ENCODE results near the gene RPA1. TPM values are rescaled to one million over a fixed set of nuclear protein-coding genes. Genes with fewer than 3 reads are reported as not detected.

RPA1 gene
- total RNA-seq, 1 donor from 2014 or later: 54.0 TPM

DNA sequence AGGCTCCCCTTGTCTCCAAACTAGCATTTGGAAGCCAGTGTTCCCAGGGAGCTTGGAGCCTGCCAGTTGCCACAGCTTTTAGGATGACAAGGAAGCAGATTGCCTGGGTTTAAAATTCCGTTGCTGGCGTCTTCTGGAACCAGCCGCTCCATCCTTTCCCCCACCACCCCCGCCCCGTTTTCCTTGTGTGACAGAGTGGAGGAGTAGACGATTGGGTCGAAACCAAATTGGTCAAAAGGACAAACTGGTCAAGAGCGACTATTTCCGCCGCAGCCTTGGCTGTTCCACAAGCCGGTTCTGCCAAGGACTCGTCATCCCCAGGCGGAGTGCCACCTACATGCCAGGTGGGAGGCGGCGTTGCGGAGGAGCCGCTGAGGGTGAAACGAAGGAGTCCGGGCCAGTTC is 91.1 kb downstream of the RPA1 start:
- ATAC-seq (ENCODE audit: poor library complexity) (peak; percentile 71), DNase-seq (peak; percentile 72)
- intact Hi-C loops (cut with DNase I): no loop called here

DNA sequence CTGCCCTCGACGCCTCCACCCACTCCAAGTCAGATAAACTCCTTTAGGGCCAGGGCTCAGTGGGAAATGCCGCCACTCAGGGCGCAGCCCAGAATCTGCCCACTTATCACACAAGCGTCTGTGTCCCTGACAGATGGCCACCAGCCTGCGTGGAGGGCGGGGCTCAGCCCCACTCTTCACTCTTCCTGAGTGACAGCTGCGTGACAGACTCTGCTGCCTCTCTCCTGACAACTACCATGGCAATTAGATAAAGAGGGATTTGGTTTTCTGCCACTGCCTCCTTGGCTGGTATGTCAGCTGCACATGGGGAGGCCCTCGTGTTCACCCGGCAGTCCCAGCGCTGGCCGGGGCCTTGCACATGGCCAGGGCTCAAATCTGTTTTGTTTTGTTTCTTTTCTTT is 99.2 kb downstream of the RPA1 start:
- intact Hi-C loops (cut with DNase I): no loop called here
- ATAC-seq (ENCODE audit: poor library complexity) (peak; percentile 91), DNase-seq (peak; percentile 80)

DNA sequence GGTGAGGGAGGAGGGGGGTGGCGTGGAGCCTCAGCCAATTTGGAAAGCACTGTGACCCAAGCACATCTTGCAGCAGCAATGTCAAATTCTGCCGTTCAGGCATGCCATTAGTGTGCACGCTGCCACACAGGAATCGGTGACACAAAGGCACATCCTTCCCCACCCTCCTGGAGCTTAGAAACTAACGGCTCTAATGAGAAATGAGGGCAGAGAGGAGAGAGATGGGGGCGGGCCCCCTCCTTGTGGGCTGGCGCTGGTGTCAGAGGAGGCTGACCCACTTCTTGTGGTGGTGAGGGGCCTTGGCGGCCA is 100.5 kb downstream of the RPA1 start:
- intact Hi-C loops (cut with DNase I): no loop called here
- no peak for ATAC-seq (ENCODE audit: poor library complexity)
- no peak for DNase-seq

DNA sequence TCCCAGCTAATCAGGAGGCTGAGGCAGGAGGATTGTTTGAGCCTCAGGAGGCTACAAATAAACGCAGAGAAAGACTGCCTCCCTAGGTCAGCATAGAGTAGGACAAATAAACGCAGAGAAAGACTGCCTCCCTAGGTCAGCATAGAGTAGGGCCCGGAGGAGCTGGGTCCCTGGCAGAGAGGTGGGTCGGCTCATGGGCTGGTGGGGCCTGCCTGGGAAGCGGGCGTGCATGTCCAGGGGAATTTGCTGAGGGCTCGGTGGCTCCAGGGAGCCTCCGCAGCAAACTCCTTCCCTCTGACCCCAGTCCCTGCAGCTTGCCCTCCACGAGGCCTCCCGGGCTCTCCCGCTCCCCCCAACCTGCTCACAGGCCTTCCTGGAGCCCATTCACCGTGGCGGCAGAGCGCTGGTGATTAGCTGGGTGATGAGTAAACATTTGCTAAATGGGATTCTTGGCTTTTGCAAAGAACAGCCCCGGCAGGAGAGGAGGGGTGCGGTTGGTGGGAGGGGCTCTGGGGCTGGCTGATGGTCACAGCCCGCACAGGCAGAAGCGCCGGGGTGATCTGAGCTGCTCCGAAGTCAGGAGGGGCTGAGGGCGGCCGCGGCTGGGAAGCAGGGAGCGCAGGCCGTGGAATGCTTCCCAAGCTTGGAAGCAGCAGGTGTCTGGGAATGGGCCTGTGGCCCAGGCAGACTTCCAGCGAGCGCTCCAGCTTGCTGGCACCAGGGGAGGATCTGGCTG is 102.2 kb downstream of the RPA1 start:
- ATAC-seq (ENCODE audit: poor library complexity) (peak; percentile 71), DNase-seq (peak; percentile 70)
- intact Hi-C loops (cut with DNase I): no loop called here

DNA sequence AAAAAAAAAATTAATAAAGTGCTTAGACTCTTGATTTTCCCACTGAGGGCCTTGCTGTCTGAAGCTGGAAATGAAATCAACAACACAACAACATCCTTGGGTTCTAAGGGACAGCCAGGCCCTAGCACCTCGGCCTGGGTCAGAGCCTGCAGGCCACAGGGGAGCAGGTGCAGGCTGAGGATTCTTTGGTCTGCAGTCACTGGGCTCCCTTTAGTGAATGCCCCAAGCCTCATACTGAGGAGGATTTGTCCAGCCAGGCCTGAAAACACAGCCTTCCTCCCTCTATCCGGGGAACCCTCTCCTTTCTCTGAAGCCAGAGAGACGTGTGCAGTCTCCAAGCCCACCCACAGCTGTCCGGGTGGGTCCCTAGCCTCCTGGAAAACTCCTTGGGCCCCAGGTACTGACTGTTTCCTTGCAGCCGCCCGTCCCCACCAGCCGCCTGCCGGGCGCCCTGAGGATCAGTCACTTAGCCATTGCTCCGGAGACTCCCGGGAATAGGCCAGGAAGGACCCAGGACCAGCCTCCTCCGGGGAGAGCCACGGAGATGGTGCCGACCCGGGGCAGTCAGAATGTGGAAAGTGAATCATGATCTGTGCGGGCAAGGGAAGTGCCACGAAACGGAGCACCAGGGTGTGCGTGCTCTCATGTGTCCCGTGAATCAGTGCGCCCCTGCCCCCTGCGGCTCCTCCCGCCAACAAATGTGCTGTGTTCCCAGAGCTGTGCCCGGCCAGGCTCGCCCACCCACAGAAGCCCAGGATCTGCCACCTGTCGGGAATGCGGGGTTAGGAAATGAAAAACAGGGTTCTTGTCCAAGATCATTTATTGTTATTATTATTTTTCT is 104.3 kb downstream of the RPA1 start:
- DNase-seq (no peak), ATAC-seq (ENCODE audit: poor library complexity) (no peak)
- intact Hi-C loops (cut with DNase I): no loop called here

DNA sequence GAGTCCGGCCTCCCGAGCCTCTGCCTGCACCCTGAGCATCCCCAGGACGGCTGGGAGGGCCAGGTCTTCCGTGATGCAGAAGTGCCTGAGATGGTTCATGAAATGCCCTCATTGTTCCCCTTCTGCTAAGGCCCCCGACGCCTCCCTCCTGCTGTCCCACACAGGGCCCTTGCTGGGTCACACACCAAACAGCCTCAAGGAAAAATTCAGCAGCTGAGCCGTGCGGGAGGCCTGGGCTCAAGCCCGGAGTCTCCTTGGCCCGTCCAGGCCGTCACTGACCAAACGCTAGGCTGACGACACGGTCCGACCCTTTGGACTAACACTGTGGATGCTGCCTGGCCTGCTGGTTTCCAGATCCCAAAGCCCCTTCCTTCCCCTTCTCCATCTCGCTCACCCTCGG is 105.1 kb downstream of the RPA1 start:
- ATAC-seq (ENCODE audit: poor library complexity): no peak
- no peak for DNase-seq

DNA sequence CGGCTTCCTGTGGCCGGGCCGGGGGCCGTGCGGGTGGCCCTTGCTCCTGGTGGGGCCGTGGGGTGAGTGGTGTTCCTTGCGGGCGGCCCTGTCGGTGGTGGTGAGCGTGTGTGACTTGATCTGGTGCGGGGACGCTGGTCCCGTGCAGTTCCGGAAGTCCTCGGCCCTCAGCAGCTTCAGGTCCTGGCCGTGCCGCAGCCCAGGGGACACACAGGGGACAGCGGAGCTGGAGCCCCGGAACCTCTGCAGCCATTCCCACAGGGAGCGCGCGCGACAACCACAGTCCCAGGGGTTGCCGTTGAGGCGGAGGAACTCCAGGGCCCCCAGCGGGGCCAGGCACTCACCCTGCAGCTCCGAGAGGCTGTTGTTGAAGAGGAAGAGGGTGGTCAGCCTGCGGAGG is 107.0 kb downstream of the RPA1 start:
- DNase-seq: no peak
- intact Hi-C loops (cut with DNase I): no loop called here
- ATAC-seq (ENCODE audit: poor library complexity): no peak

More for the DNA sequence above, 105.1 kb downstream of the RPA1 start:
- intact Hi-C loops (cut with DNase I): no loop called here

DNA sequence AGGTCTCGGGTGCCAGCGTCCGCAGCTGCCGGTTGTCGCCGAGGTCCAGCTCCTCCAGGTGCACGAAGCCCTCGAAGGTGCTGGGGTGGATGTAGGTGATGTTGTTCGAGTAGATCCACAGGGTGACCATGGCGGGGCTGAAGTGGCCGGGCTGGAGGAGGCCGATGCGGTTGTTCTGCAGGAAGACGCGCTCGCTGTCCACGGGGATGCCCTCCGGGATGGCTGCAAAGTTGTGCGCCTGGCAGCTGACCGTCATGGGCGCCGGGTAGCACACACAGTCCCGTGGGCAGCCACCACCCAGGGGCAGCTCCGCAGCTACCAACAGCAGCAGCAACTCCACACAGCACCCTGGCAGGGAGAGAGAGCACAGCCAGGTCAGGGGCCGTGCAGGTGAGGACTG is 107.7 kb downstream of the RPA1 start:
- no peak for ATAC-seq (ENCODE audit: poor library complexity)
- intact Hi-C loops (cut with DNase I): no loop called here

DNA sequence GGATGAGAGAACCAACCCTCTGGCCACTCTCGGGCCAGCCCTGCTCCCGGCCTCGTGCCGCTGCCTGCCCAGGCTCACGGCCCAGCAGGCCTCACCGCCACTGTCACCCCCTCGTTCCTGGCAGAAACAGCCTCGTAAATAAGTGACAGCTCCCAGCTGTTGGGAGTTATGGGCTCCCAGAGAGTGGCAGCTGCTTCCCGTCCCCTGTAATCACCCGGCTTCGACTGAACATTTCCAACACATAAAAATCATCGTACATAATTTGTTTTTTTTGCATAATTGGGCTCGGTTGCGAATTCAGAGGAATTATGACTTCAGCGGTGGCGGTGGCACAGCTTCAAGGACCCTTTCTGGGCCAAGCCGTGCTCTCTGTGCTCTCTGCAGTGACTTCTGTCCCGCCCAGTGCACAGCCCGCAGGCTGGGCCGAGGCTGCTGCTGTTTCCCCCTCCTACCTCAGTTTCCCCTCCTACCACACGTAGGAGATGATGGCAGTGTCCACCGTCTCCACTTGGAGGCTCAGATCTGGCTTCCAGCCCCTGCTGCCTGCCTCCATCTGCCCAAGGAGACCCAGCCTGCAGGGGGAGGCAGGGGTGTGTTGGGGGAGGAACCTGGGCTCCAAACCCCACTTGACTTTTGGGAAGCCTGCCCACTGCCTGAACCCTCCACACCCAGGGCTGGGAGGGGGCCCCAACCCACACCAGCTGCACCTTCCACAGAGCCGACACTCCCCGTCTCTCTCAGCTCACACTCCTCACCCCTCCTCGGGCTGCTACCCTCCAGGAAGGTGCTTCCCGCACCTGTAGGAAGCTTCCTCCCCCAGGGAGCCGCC is 110.4 kb downstream of the RPA1 start:
- intact Hi-C loops (cut with DNase I): no loop called here
- ATAC-seq (ENCODE audit: poor library complexity) (peak; percentile 26), DNase-seq (peak; percentile 47)

More for the DNA sequence above, 107.7 kb downstream of the RPA1 start:
- no peak for DNase-seq

DNA sequence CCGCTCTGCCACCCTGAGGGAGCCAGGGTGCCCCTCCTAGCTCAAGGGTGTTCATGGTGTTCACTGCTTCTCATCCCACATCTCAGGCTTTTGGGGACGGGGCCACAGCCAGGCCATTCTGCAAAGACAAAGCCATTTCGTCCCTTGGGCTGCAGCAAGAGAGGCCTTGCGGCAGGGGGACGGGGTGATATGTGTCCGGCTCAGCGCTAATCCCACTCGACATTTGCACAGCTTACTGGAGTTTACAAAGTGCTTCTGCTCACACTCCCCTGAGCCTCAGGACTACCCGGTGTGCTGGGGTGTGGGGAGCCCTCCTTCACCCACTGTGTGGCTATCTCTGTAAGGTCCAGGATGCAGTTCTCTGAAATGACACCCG is 111.0 kb downstream of the RPA1 start:
- no peak for ATAC-seq (ENCODE audit: poor library complexity)
- intact Hi-C loops (cut with DNase I): no loop called here

DNA sequence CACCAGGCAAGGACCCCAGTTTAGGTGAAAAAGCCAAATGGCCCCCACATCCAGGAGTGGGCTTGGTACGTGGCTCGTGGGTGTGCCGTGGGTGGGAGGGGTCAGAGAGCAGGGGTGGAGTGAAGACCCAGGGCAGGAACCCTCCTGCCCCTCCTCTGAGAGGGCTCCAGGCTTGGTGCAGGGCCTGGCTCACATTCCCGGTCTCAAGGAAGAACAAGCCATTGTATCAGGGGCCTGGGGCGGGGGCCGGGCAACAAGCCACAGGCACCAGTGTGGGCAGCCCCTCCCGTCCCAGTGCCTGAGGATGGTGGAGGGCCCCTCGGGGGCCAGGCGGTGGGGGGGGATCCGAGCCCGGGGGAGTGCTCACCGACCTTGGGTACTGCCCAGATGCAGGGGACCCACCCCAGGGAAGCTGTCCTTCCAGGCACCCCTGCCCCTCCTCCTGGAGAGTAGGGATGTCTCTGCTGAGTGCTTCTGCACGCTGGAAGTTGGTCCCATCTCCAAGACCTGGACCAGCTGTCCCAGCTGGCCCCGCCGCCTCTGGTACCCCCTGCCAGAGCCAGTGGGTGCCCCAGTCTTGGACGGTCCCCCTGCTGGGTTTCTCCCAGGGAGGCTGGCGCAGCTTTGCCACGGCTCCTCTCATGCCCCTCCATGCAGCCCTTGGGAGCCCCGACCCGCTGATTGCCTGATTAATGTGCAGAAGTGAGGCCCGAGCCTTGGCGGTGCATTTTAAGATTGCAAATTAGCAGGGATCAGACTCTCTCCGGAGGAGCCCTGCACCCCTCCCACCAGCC is 111.7 kb downstream of the RPA1 start:
- no peak for DNase-seq
- no peak for ATAC-seq (ENCODE audit: poor library complexity)
- intact Hi-C loops (cut with DNase I): no loop called here

More for the DNA sequence above, 111.0 kb downstream of the RPA1 start:
- no peak for DNase-seq

DNA sequence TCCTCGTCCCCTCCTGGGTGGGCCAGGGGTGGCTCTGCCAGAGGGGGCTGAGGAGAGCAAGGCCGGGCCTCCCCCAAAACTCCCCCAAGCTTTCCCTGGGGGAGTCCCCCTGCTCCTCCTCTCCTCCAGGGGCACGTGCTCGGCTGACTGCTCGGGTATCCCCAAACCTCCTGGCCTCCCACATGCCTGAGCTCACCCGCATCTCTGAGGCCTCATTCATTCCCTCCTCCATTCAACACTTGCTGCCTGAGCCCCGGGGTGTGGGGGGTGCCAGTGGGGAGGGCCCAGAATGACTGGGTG is 112.2 kb downstream of the RPA1 start:
- intact Hi-C loops (cut with DNase I): no loop called here
- ATAC-seq (ENCODE audit: poor library complexity) (no peak), DNase-seq (no peak)

DNA sequence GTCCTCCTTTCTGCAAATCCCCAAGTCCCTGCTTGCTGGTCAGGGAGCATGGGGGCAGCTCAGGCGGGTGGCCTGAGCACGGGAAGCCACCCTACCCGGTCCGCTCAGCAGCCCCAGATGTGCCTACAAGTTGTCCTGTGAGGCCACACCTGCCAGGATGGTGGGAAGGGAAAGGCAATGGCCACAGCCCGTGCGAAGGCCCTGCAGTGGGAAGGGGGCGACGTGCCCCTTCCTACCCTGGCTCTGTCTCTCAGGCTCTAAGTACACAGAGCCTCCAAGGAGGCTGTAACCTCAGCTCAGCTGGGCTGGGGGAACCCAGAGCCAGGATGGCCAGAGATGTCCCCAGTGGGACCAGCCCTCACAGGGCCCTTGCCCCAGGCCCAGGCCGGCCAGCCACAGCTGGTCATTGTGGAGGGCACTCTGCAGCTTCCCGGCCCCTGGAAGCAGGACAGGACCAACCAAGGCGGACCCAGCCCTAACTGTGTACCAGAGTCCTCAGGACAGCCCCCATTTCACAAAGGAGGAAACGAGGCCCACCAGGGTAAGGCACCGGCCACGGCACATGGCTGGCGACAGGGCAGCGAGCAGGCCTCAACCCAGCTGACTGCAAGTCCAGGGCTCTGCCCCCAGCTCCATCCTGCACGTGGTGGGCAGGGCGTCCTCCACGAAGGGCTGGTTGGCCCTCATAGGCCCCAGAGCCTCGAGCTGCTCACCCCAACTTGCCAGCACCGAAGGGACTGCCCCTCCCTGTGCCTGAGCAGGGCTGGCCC is 113.0 kb downstream of the RPA1 start:
- DNase-seq: no peak
- no peak for ATAC-seq (ENCODE audit: poor library complexity)
- intact Hi-C loops (cut with DNase I): no loop called here

DNA sequence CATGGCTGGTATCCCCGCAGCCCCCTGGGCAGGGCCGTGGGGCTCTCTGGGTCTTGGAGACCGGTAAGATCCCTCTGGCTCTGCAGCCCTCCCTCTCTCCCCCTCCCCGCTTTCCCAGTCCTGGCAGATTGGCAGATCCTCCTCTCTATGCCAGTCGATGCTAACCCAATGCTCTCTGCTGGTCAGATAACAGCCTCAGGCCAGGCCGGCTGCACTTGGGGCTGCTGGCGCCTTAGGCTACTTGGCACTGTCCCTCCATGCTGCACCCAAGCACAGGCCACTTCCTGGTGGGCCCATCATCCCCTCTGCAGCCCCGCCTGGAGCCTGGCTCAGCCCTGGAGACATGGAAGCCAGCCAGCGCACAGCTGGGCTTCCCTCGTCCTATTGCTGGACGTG is 113.6 kb downstream of the RPA1 start:
- DNase-seq (no peak), ATAC-seq (ENCODE audit: poor library complexity) (no peak)
- intact Hi-C loops (cut with DNase I): no loop called here

DNA sequence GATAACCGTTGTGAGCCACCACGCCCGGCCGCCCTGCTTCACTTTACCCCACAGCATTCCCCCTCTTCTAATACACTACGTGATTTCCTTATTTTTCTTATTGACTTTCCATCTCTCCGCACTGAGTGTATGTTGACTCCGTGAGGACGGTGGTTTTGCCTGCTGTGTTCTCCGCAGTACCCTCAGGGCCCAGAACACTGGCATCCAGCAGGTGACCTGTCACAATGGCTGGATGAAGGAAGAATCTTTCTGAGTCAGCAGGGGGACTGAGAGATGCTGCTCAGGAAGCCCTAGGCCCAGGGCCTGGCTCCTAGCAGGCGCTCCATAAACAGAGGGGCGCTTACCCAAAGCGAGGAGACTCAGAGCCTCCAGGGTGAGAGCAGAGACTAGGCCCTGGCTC is 115.8 kb downstream of the RPA1 start:
- ATAC-seq (ENCODE audit: poor library complexity) (no peak), DNase-seq (no peak)
- intact Hi-C loops (cut with DNase I): no loop called here

DNA sequence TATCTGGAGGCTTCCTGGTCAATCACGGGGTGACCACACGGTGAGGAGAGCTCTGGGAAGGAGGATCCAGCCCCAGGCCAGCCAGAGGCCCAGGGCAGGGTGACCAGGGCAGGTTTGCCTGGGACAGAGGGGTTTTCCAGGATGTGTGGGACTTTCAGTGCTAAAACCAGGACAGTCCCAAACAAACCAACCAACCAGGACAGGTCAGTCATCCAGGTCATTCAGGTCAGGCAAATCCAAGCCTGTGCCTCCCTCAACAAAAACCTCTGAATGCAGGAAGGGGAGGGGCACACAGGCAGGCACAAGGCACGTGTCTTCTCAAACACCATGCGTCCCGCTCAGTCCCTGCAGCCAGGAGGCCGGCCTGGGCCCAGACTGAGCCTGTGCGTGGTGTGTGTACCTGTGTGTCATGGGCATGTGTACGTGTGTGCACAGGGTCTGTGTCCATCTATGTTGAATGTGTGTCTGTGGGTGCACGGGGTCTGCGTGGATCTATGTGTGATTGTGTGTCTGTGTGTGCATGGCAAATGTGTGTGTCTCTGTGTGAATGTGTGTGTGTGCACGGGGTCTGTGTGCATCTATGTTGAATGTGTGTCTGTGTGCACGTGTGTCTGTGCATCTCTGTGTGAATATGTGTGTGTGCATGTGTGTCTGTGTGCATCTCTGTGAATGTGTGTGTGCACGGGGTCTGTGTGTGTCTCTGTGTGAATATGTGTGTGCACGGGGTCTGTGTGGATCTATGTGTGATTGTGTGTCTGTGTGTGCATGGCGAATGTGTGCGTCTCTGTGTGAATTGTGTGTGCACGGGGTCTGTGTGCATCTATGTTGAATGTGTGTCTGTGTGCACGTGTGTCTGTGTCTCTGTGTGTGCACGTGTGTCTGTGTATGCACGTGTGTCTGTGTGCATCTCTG is 116.5 kb downstream of the RPA1 start:
- intact Hi-C loops (cut with DNase I): no loop called here
- DNase-seq (no peak), ATAC-seq (ENCODE audit: poor library complexity) (no peak)

DNA sequence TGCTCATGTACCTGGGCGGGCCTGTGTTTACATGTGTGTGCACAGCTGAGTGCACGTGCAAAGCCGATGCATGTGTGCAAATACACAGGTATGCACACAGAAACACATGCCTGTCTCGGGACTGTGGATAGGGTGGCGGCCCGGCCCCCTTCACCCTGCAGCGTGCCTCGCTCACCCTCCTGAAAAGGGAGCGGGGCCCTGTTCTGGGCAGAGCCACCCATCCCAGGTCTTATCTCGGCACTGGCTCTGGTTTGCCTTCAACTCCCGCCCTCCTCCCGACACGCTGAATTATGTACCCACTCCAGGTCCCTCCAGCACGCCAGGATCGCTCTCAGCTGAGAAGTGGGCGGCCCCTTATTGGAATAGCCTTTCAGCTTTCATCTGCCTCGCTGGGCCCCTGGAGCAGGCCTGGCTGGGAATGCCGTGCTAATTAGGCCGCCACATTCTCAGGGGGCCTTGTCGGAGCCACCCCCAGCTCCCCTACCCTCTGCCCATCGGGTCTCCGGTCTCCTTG is 117.5 kb downstream of the RPA1 start:
- DNase-seq (peak; percentile 77), ATAC-seq (ENCODE audit: poor library complexity) (peak; percentile 92)
- intact Hi-C loops (cut with DNase I): no loop called here

Data from Right ventricle myocardium superior (tissue), 1 donor.